GM12878 (cell line): ENCODE data around the gene DYSF. TPM values are rescaled to one million over a fixed set of nuclear protein-coding genes. Genes with fewer than 3 reads are reported as not detected.

Experiments
- ATAC-seq: fragments of 200-7000 bp; cut with Tn5 transposase; 3 replicates; pipeline ENCODE4 v1.9.1; 2020; ENCODE audit warnings: mild to moderate bottlenecking, moderate library complexity
- BruUV-seq: library from RNA; stranded (reverse); fragments of 400-500 nt; replicated peaks from 2 replicates; lab custom pipeline; 2021; lab: Mats Ljungman, UMichigan
- CTCF ChIA-PET: fragments of 300-600 bp; sonication (Branson Sonifier 250); formaldehyde crosslinking; extraction: SDS; loops from one replicate; lab custom pipeline; 2021; ENCODE audit warnings: inconsistent platforms; lab: Yijun Ruan, JAX
- POLR2A ChIA-PET: fragments of 350-600 bp; formaldehyde crosslinking; extraction: SDS; loops from one replicate; lab custom pipeline; 2021; ENCODE audit warnings: inconsistent platforms; lab: Charles Lee
- RAD21 ChIA-PET: fragments of 300-600 bp; sonication (Branson Sonifier 250); formaldehyde crosslinking; loops from one replicate; lab custom pipeline; 2023; ENCODE audit warnings: antibody characterized with exemption; ENCODE audit not compliant: unreplicated experiment; lab: Charles Lee
- SMC1A ChIA-PET: fragments of 300-600 bp; sonication (Branson Sonifier 250); formaldehyde crosslinking; loops from one replicate; lab custom pipeline; 2023; ENCODE audit not compliant: unreplicated experiment, uncharacterized antibody; lab: Charles Lee
- DNase-seq: peaks from one replicate; pipeline ENCODE4 v3.0.0-alpha.2; 2011; ENCODE audit warnings: low read depth, low spot score
- FAIRE-seq: peaks from 3 replicates; lab custom pipeline; 2011; peaks lifted over from hg19 to GRCh38; lab: Jason Lieb, UNC
- H2AFZ ChIP-seq: 2 replicates; pipeline ENCODE4 v1.6.0; 2011; ENCODE audit warnings: low read depth, low read length, control low read depth; ENCODE audit not compliant: control insufficient read depth
- H3K27ac ChIP-seq: 2 replicates; pipeline ENCODE4 v1.5.1; 2011; ENCODE audit warnings: control low read depth; ENCODE audit not compliant: control insufficient read depth, insufficient read depth
- H3K27me3 ChIP-seq, 2 experiments: replicated peaks in 1 of 2; 2 replicates each; pipeline versions ENCODE4 v1.6.0 to v1.6.1; 2011; ENCODE audit warnings: low read length in 1 of 2; ENCODE audit not compliant: control insufficient read depth in 2 of 2, insufficient read depth in 2 of 2
- H3K36me3 ChIP-seq, 2 experiments: 2 replicates each; pipeline ENCODE4 v1.5.1; 2011; ENCODE audit warnings: low read length in 1 of 2; ENCODE audit not compliant: control insufficient read depth in 2 of 2, insufficient read depth in 2 of 2
- H3K4me1 ChIP-seq: 2 replicates; pipeline ENCODE4 v1.6.1; 2011; ENCODE audit warnings: mild to moderate bottlenecking, low read length, moderate library complexity, mixed read lengths; ENCODE audit not compliant: control insufficient read depth, insufficient read depth
- H3K4me2 ChIP-seq: 2 replicates; pipeline ENCODE4 v1.6.0; 2011; ENCODE audit warnings: control low read depth; ENCODE audit not compliant: control insufficient read depth, insufficient read depth
- H3K4me3 ChIP-seq: fragments of 200-600 bp; sonication (generic); 2 replicates; pipeline ENCODE4 v1.5.1; 2016
- H3K79me2 ChIP-seq: 2 replicates; pipeline ENCODE4 v1.6.0; 2011; ENCODE audit warnings: low read length; ENCODE audit not compliant: control insufficient read depth, insufficient read depth
- H3K9ac ChIP-seq: 2 replicates; pipeline ENCODE4 v1.8.0; 2011; ENCODE audit warnings: low read length, control low read depth, mixed read lengths; ENCODE audit not compliant: control insufficient read depth, insufficient read depth
- H3K9me3 ChIP-seq: replicated peaks from 3 replicates; pipeline ENCODE4 v1.5.1; 2011; ENCODE audit warnings: mild to moderate bottlenecking, low read length; ENCODE audit not compliant: control insufficient read depth, insufficient read depth
- H4K20me1 ChIP-seq: 2 replicates; pipeline ENCODE4 v1.6.0; 2011; ENCODE audit not compliant: control insufficient read depth, insufficient read depth
- CHD1 ChIP-seq: IDR thresholded peaks from 2 replicates; pipeline ENCODE4 v1.6.1; 2012; ENCODE audit warnings: low read depth, low read length, improper control_type of control experiment
- EZH2 ChIP-seq: IDR thresholded peaks from 2 replicates; pipeline ENCODE4 v1.6.1; 2012; ENCODE audit warnings: low read depth, mild to moderate bottlenecking, control low read depth, inconsistent platforms, low read length, borderline replicate concordance; ENCODE audit not compliant: control insufficient read depth
- FOXK2 ChIP-seq: fragments of 450-650 bp; IDR thresholded peaks from 2 replicates; pipeline ENCODE4 v1.6.1; 2017; ENCODE audit warnings: mild to moderate bottlenecking, moderate library complexity
- HCFC1 ChIP-seq: fragments of 150-350 bp; IDR thresholded peaks from 2 replicates; pipeline ENCODE4 v1.6.1; 2014; ENCODE audit warnings: low read length
- MYC ChIP-seq: IDR thresholded peaks from 2 replicates; pipeline ENCODE4 v1.6.1; 2011; ENCODE audit warnings: mild to moderate bottlenecking, low read length, moderate library complexity, inconsistent platforms; ENCODE audit not compliant: insufficient read depth, insufficient replicate concordance, insufficient read length, severe bottlenecking
- NR2C1 ChIP-seq: fragments of 450-650 bp; IDR thresholded peaks from 2 replicates; pipeline ENCODE4 v1.6.1; 2017; ENCODE audit warnings: antibody characterized with exemption, mild to moderate bottlenecking, moderate library complexity
- POLR2AphosphoS5 ChIP-seq: IDR thresholded peaks from 2 replicates; pipeline ENCODE4 v1.6.1; 2011; ENCODE audit warnings: mild to moderate bottlenecking, low read length, inconsistent platforms
- RB1 ChIP-seq: fragments of 450-650 bp; formaldehyde crosslinking; IDR thresholded peaks from 2 replicates; pipeline ENCODE4 v1.6.1; 2017; ENCODE audit warnings: mild to moderate bottlenecking, borderline replicate concordance
- SMAD1 ChIP-seq: fragments of 450-650 bp; IDR thresholded peaks from 2 replicates; pipeline ENCODE4 v1.6.1; 2018; ENCODE audit warnings: mild to moderate bottlenecking, low read depth; ENCODE audit not compliant: partially characterized antibody
- SUZ12 ChIP-seq: fragments of 200-600 bp; sonication (generic); IDR thresholded peaks from one replicate; pipeline ENCODE4 v1.6.1; 2018; ENCODE audit warnings: antibody characterized with exemption, mild to moderate bottlenecking; ENCODE audit not compliant: unreplicated experiment
- TCF7 ChIP-seq: IDR thresholded peaks from 2 replicates; pipeline ENCODE4 v1.6.1; 2014; ENCODE audit warnings: antibody characterized with exemption, borderline replicate concordance
- ZNF384 ChIP-seq: IDR thresholded peaks from 2 replicates; pipeline ENCODE4 v1.6.1; 2012; ENCODE audit warnings: low read depth, mild to moderate bottlenecking, low read length, improper control_type of control experiment, borderline replicate concordance
- WGBS: methylation state at CpG from one replicate; pipeline ENCODE4 v1.1.6; 2016; ENCODE audit warnings: low lambda C conversion rate; ENCODE audit not compliant: insufficient replicate concordance, insufficient coverage; ENCODE audit errors: missing lambda C conversion rate; 5-methylcytosine and 5-hydroxymethylcytosine counted together
- in situ Hi-C: fragments of 300-500 bp; cut with MboI; formaldehyde crosslinking; loops from 9 replicates; pipeline ENCODE4 v1.14.3; 2018; ENCODE audit warnings: mixed read lengths
- intact Hi-C: fragments of 100-400 bp; cut with micrococcal nuclease; formaldehyde crosslinking; loops from one replicate; pipeline ENCODE4 v1.14.2; 2022; ENCODE audit not compliant: unreplicated experiment
- polyA plus RNA-seq, 11 experiments: library from polyadenylated mRNA; depleted of rRNA in 4 of 11; unstranded in 6 of 11; stranded (reverse) in 5 of 11; fragments of >200 nt; fragmentation: Nextera tagmentation in 4 of 11; fragmentation: Illumina TruSeq in 1 of 11; extraction: Ambion mirVana in 4 of 11; extraction: Trizol in 1 of 11; gene quantifications; 1 replicate in 1 of 11; 2 replicates in 10 of 11; pipeline versions ENCODE4 v1.2.1 to v1.2.3, GENCODE V29; 2011 to 2016; ENCODE audit warnings: inconsistent platforms in 2 of 11, missing spikeins in 2 of 11, low read depth in 1 of 11
- total RNA-seq, 4 experiments: library from RNA; depleted of rRNA in 3 of 4; stranded (reverse); fragments of >200 nt in 3 of 4; fragmentation: Illumina TruSeq in 1 of 4; extraction: Trizol in 1 of 4; gene quantifications; 2 replicates each; pipeline versions ENCODE4 v1.2.1 to v1.2.3, GENCODE V29; 2013 to 2021
- TF ChIP-seq, protein P1 (sequence below): IDR thresholded peaks from 2 replicates; pipeline ENCODE4 v1.6.1; 2012; ENCODE audit warnings: mild to moderate bottlenecking, low read depth, low read length
- TF ChIP-seq, protein P2 (sequence below): fragments of 450-650 bp; formaldehyde crosslinking; IDR thresholded peaks from 2 replicates; pipeline ENCODE4 v1.5.0; 2022; ENCODE audit warnings: mild to moderate bottlenecking, missing genetic modification characterization

The DYSF gene
- total and polyA plus RNA-seq, 10 of the 15 experiments (the other 5 are each of a cell fraction or from before 2014, with no cell fraction given), result under 0.01 to 0.15 (median 0.03) TPM; not detected in 7

DNA sequence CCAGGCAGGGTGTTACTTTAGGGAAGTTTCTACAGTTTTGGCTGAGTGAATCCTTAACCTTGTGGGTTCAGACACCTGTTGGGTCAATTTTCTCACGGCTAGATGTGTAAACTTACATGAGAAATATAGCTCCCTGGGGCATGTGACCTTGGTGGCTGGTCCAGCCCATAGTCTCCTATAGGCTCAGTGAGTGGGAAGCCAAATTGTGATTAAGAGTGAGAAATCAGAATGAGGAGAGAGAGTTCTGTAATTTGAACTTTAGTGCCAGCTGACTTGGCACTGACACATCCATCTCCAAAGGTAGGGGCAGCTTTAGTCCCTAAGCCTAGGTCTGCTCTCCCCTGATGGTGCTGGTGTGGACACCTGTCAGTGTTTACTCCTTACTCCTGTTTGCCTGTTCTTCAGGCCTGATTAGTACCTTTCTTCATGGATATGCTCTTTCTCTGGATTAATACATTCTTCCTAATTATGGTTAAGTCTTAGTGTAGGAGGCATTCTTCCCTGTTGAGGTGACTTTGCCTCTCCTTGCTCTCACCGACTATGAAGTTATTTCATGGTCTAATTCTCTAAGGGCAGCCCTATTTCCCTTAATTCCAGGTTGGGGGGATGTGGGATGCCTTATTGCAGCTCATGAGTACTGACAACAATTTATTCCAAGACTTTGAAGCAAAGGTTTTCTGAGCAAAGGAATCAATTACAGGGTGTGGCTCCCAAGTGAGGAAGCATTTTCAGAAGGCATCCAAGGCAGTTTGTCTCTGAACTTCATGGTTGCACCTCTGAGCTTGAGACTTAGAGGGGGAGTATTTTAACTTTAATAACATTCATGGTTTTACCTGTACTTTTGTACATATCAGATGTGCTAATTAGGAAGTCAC lies 177.3 kb downstream of the DYSF start:
- H3K4me1 ChIP-seq, result no peaks in the 10 kb centered on the region
- 0% methylated on average over 2 of the region's 2 CpGs for WGBS
- DNase-seq, result no peak
- no peak overlapping the region for H3K4me2 ChIP-seq
- no TSS peak for BruUV-seq
- H3K9ac ChIP-seq, result no peak overlapping the region
- no peak for TF ChIP-seq TCF7
- TF ChIP-seq CHD1, result no peak
- no peak for TF ChIP-seq RB1
- TF ChIP-seq, protein P1, sequence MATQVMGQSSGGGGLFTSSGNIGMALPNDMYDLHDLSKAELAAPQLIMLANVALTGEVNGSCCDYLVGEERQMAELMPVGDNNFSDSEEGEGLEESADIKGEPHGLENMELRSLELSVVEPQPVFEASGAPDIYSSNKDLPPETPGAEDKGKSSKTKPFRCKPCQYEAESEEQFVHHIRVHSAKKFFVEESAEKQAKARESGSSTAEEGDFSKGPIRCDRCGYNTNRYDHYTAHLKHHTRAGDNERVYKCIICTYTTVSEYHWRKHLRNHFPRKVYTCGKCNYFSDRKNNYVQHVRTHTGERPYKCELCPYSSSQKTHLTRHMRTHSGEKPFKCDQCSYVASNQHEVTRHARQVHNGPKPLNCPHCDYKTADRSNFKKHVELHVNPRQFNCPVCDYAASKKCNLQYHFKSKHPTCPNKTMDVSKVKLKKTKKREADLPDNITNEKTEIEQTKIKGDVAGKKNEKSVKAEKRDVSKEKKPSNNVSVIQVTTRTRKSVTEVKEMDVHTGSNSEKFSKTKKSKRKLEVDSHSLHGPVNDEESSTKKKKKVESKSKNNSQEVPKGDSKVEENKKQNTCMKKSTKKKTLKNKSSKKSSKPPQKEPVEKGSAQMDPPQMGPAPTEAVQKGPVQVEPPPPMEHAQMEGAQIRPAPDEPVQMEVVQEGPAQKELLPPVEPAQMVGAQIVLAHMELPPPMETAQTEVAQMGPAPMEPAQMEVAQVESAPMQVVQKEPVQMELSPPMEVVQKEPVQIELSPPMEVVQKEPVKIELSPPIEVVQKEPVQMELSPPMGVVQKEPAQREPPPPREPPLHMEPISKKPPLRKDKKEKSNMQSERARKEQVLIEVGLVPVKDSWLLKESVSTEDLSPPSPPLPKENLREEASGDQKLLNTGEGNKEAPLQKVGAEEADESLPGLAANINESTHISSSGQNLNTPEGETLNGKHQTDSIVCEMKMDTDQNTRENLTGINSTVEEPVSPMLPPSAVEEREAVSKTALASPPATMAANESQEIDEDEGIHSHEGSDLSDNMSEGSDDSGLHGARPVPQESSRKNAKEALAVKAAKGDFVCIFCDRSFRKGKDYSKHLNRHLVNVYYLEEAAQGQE, result no peak
- TF ChIP-seq HCFC1, result no peak
- no peak for TF ChIP-seq MYC
- no peak for TF ChIP-seq SUZ12
- TF ChIP-seq NR2C1, result no peak
- no peak for TF ChIP-seq POLR2AphosphoS5
- no peak for TF ChIP-seq ZNF384
- TF ChIP-seq EZH2, result no peak
- no peak for TF ChIP-seq SMAD1
- TF ChIP-seq FOXK2, result no peak
- TF ChIP-seq, protein P2, sequence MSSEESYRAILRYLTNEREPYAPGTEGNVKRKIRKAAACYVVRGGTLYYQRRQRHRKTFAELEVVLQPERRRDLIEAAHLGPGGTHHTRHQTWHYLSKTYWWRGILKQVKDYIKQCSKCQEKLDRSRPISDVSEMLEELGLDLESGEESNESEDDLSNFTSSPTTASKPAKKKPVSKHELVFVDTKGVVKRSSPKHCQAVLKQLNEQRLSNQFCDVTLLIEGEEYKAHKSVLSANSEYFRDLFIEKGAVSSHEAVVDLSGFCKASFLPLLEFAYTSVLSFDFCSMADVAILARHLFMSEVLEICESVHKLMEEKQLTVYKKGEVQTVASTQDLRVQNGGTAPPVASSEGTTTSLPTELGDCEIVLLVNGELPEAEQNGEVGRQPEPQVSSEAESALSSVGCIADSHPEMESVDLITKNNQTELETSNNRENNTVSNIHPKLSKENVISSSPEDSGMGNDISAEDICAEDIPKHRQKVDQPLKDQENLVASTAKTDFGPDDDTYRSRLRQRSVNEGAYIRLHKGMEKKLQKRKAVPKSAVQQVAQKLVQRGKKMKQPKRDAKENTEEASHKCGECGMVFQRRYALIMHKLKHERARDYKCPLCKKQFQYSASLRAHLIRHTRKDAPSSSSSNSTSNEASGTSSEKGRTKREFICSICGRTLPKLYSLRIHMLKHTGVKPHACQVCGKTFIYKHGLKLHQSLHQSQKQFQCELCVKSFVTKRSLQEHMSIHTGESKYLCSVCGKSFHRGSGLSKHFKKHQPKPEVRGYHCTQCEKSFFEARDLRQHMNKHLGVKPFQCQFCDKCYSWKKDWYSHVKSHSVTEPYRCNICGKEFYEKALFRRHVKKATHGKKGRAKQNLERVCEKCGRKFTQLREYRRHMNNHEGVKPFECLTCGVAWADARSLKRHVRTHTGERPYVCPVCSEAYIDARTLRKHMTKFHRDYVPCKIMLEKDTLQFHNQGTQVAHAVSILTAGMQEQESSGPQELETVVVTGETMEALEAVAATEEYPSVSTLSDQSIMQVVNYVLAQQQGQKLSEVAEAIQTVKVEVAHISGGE (CRISPR knock-in tag), result no peak
- TF ChIP-seq, all 136 proteins: peak for 0
- Histone ChIP-seq H3K27ac (no peak overlapping the region), H3K79me2 (no peaks in the 10 kb centered on the region), H3K4me3 (no peak overlapping the region), H3K27me3 (no peaks in the 10 kb centered on the region; a peak in 2 of 4 replicates), H4K20me1 (no peaks in the 10 kb centered on the region), H2AFZ (no peak overlapping the region), H3K36me3 (no peaks in the 10 kb centered on the region), H3K9me3 (no peaks in the 10 kb centered on the region)
- ChIA-PET CTCF (no interaction called here), POLR2A (no interaction called here), SMC1A (no interaction called here), RAD21 (no interaction called here)
- ATAC-seq (no peak), FAIRE-seq (no peak)
- in situ Hi-C loops (no loop called here), intact Hi-C loops (no loop called here)
